Mucosa of stomach (tissue), 1 donor: ENCODE measurements around the gene ZMIZ1.

ENCODE experiments used
- H3K27me3 ChIP-seq: one replicate; pipeline ENCODE4 v1.7.0; 2013; ENCODE audit warnings: mild to moderate bottlenecking, low read length; ENCODE audit not compliant: control insufficient read depth, insufficient read depth
- H3K36me3 ChIP-seq: one replicate; pipeline ENCODE4 v1.7.0; 2013; ENCODE audit warnings: low read length; ENCODE audit not compliant: control insufficient read depth, insufficient read depth
- H3K4me1 ChIP-seq: one replicate; pipeline ENCODE4 v1.7.0; 2013; ENCODE audit warnings: mild to moderate bottlenecking, low read length; ENCODE audit not compliant: control insufficient read depth, insufficient read depth
- H3K4me3 ChIP-seq: one replicate; pipeline ENCODE4 v1.7.0; 2013; ENCODE audit warnings: low read length
- H3K9ac ChIP-seq: one replicate; pipeline ENCODE4 v1.7.0; 2013; ENCODE audit warnings: mild to moderate bottlenecking, low read length, moderate library complexity
- H3K9me3 ChIP-seq: one replicate; pipeline ENCODE4 v1.7.0; 2013; ENCODE audit warnings: mild to moderate bottlenecking, low read length, moderate library complexity; ENCODE audit not compliant: control insufficient read depth
- donor health status: Pancreatic carcinoma.

Gene ZMIZ1

DNA sequence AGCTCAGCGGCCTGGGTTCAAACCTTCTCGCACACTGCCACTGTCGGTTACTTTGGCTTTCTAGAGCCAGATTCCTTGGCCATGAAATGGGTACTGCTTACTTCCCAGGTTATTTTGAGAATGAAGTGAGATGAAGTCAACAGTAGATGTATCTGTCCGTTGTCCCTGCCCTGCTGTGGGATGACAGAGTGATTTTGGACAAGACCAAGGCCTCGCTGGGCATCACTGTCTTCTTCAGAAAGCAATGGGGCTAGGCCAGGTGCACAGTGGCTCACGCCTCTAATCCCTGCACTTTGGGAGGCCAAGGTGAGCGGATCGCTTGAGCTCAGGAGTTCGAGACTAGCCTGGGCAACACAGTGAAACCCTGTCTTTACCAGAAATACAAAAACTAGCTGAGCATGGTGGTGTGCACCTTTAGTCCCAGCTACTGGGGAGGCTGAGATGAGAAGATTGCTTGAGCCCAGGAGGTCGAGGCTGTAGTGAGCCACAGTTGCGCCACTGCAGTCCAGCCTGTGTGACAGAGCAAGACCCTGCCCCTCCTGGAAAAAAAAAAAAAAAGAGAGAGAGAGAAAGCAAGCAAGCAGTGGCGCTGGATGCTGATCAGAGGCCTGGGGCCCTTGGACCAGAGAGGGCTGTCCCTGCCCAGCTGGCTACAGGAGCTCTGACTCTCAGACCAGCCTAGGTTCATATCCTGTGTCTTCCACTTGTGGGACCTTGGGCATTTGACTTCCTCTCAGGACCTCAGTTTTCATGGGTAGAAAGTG, 25.8 kb downstream of the ZMIZ1 start:
- Histone ChIP-seq H3K36me3 (peaks cover 4% of the 10 kb centered on the region), H3K4me3 (no peak overlapping the region), H3K27me3 (no peaks in the 10 kb centered on the region), H3K4me1 (peaks cover 90% of the 10 kb centered on the region), H3K9me3 (no peaks in the 10 kb centered on the region), H3K9ac (peak overlapping the region; percentile 54)

DNA sequence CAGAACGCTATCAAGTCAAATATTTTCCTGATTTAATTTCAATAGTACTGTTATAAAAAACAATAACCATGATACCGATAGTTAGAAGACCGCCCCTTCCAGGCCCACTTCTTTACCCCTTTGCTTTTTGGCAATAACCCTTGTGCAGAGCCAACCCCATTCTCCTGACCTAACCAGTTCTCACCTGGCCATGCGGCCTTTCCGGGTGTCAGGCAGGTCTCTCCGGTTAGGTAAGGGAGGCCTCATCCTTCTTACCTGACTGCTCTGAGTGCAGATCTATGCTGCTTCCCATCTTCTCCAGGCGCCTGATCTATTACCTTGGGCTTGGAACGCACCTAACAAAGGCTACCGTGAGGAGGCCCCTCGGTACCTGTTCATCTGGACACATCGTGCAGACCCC, 26.6 kb downstream of the ZMIZ1 start:
- H3K9me3 ChIP-seq = no peaks in the 10 kb centered on the region
- H3K9ac ChIP-seq = peak overlapping the region; percentile 54
- peaks cover 90% of the 10 kb centered on the region for H3K4me1 ChIP-seq
- H3K36me3 ChIP-seq = peaks cover 4% of the 10 kb centered on the region
- no peaks in the 10 kb centered on the region for H3K27me3 ChIP-seq
- no peak overlapping the region for H3K4me3 ChIP-seq

- Histone ChIP-seq H3K27me3 (no peaks in the 10 kb centered on the region), H3K9me3 (no peaks in the 10 kb centered on the region), H3K4me1 (peaks cover 90% of the 10 kb centered on the region), H3K4me3 (no peak overlapping the region), H3K9ac (no peak overlapping the region), H3K36me3 (peaks cover 4% of the 10 kb centered on the region)
Measured at GRCh38 chr10:79096514-79096913, 27.7 kb downstream of the ZMIZ1 start.

DNA sequence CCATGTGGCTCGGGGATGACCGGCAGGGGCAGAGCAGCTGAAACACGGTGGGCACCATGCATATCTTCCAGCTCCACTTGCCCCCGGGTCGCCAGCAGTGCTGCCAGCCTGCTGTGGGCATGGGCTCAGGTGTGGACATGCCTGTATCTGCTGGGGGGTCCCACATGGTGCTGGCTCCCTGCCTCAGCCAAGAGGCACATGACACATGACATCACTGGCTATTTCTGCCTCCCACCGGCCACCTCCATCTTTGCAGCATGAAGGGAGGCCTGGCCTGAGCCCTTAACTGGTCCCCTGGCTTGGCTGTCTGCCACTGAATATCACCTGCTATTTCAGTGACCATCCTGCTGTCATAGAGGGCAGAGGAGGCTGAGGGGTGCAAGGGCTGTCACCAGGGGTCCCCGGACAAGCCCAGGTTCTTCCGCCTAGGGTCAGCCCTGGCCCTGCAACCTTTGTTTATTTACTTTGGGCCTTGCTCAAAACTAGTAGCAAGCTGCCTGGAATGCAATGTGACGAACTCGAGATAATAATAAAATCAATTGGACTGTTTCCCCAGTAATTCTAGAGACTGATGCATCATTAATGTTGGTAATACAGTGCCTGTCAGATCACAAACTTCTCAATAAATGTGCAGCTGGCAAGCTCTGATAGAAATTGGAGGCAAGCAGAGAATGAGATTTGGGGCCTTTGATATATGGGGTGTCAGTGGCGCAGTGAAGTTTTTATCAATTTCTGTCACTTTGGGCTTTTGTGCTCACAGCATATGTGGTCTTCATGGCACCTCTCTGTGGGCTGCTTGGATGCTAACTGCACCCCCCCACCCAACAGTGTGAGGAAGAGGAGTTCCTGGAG, 28.5 kb downstream of the ZMIZ1 start:
- Histone ChIP-seq H3K9ac (peak overlapping the region; percentile 11), H3K36me3 (peaks cover 4% of the 10 kb centered on the region)

DNA sequence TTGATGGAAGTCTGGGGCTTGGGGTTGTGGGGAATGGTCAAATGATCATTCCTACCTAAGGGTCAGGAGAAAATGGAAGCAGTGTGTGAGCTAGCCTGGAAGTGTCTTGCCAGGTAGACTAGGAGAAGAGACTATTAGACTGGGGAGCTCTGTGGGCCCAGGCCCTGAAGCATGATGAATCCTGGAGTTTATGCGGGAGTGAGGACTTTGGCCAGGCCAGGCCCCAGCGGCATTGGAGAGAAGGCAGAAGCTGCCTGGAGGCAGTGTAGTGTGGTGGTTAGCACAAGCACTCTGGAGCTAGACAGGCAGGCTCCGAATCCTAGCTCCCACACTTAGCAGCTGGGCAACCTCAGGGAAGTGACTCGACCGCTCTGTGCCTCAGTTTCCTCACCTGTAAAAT, 29.3 kb downstream of the ZMIZ1 start:
- H3K27me3 ChIP-seq = no peaks in the 10 kb centered on the region
- no peak overlapping the region for H3K4me3 ChIP-seq
- no peaks in the 10 kb centered on the region for H3K9me3 ChIP-seq
- H3K4me1 ChIP-seq = peaks cover 90% of the 10 kb centered on the region
- H3K9ac ChIP-seq = no peak overlapping the region
- peaks cover 4% of the 10 kb centered on the region for H3K36me3 ChIP-seq

More for the DNA sequence above, 28.5 kb downstream of the ZMIZ1 start:
- H3K9me3 ChIP-seq = no peaks in the 10 kb centered on the region
- H3K4me3 ChIP-seq = no peak overlapping the region
- H3K4me1 ChIP-seq = peaks cover 90% of the 10 kb centered on the region
- no peaks in the 10 kb centered on the region for H3K27me3 ChIP-seq

DNA sequence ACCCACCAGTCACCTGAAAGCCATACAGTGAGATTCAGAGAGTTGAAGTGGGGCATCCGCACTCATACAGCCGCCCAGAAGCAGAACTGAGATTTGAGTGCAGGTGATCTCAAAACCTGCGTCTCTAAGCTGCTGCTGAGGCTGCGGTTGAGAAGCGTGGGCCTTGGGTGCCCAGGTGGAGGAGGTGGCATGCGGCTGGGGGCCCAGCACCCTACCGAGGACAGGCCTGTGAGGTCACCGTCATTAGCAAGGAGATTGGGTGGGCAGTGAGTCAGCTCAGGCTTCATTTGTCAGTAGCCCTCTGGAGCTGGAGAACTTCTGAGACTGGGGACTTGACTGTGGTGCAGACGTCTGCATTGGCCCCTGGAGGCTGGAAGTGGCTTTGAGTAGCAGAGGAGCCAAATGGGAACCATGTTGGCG, 29.8 kb downstream of the ZMIZ1 start:
- Histone ChIP-seq H3K4me3 (no peak overlapping the region), H3K9ac (no peak overlapping the region), H3K27me3 (no peaks in the 10 kb centered on the region), H3K9me3 (no peaks in the 10 kb centered on the region), H3K4me1 (peaks cover 87% of the 10 kb centered on the region), H3K36me3 (peaks cover 4% of the 10 kb centered on the region)

- H3K4me1 ChIP-seq = peaks cover 84% of the 10 kb centered on the region
Measured at GRCh38 chr10:79099898-79100448, 31.2 kb downstream of the ZMIZ1 start.

GRCh38 chr10:79100771-79101170, 32.0 kb downstream of the ZMIZ1 start:
- Histone ChIP-seq H3K9ac (no peak overlapping the region), H3K4me1 (peaks cover 81% of the 10 kb centered on the region), H3K36me3 (peaks cover 4% of the 10 kb centered on the region), H3K4me3 (no peak overlapping the region), H3K27me3 (no peaks in the 10 kb centered on the region), H3K9me3 (no peaks in the 10 kb centered on the region)

More at GRCh38 chr10:79099898-79100448, 31.2 kb downstream of the ZMIZ1 start:
- H3K4me3 ChIP-seq = no peak overlapping the region
- H3K27me3 ChIP-seq = no peaks in the 10 kb centered on the region
- H3K9me3 ChIP-seq = no peaks in the 10 kb centered on the region
- H3K9ac ChIP-seq = no peak overlapping the region
- H3K36me3 ChIP-seq = peaks cover 4% of the 10 kb centered on the region

GRCh38 chr10:79101560-79102497, 33.1 kb downstream of the ZMIZ1 start:
- H3K9ac ChIP-seq = peak overlapping the region; percentile 36
- H3K4me1 ChIP-seq = peaks cover 79% of the 10 kb centered on the region
- H3K36me3 ChIP-seq = peaks cover 4% of the 10 kb centered on the region
- H3K9me3 ChIP-seq = no peaks in the 10 kb centered on the region
- no peaks in the 10 kb centered on the region for H3K27me3 ChIP-seq
- no peak overlapping the region for H3K4me3 ChIP-seq

- Histone ChIP-seq H3K4me1 (peaks cover 79% of the 10 kb centered on the region), H3K9me3 (no peaks in the 10 kb centered on the region), H3K27me3 (no peaks in the 10 kb centered on the region), H3K36me3 (peaks cover 4% of the 10 kb centered on the region), H3K9ac (peak overlapping the region; percentile 36), H3K4me3 (no peak overlapping the region)
Measured at GRCh38 chr10:79102498-79102874, 33.7 kb downstream of the ZMIZ1 start.

GRCh38 chr10:79103129-79103528, 34.4 kb downstream of the ZMIZ1 start:
- Histone ChIP-seq H3K4me1 (peaks cover 78% of the 10 kb centered on the region), H3K9ac (no peak overlapping the region), H3K36me3 (peaks cover 4% of the 10 kb centered on the region), H3K4me3 (no peak overlapping the region), H3K9me3 (no peaks in the 10 kb centered on the region), H3K27me3 (no peaks in the 10 kb centered on the region)
